HepG2 (cell line): Measurements from ENCODE around the gene C6orf132. TPM values are rescaled to one million over a fixed set of nuclear protein-coding genes. Genes with fewer than 3 reads are reported as not detected.

Source experiments
- BORCS8-MEF2B ChIP-seq: sonication (generic); formaldehyde crosslinking; IDR thresholded peaks from 2 replicates; pipeline ENCODE4 v1.8.0; 2022; ENCODE audit warnings: mild to moderate bottlenecking, missing genetic modification reagents
- CHCHD3 ChIP-seq: sonication (generic); formaldehyde crosslinking; IDR thresholded peaks from 2 replicates; pipeline ENCODE4 v1.8.0; 2022; ENCODE audit warnings: mild to moderate bottlenecking, missing genetic modification reagents, moderate library complexity
- ESRRA ChIP-seq: sonication (generic); formaldehyde crosslinking; IDR thresholded peaks from 2 replicates; pipeline ENCODE4 v1.5.1; 2020; ENCODE audit warnings: mild to moderate bottlenecking, low read depth, missing genetic modification reagents
- HOXA5 ChIP-seq: sonication (generic); formaldehyde crosslinking; IDR thresholded peaks from 2 replicates; pipeline ENCODE4 v1.4.0; 2020; ENCODE audit warnings: missing genetic modification reagents
- PHF21A ChIP-seq: sonication (generic); formaldehyde crosslinking; IDR thresholded peaks from 2 replicates; pipeline ENCODE4 v1.5.0; 2020; ENCODE audit warnings: mild to moderate bottlenecking, missing genetic modification reagents
- STAG1 ChIP-seq: sonication (generic); formaldehyde crosslinking; IDR thresholded peaks from 2 replicates; pipeline ENCODE4 v1.4.0; 2020; ENCODE audit warnings: missing genetic modification reagents
- TRIM22 ChIP-seq: fragments of 450-650 bp; IDR thresholded peaks from 2 replicates; pipeline ENCODE4 v1.6.1; 2017
- ZBTB14 ChIP-seq: sonication (generic); formaldehyde crosslinking; IDR thresholded peaks from 2 replicates; pipeline ENCODE4 v1.4.0; 2020; ENCODE audit warnings: missing genetic modification reagents
- ZBTB7B ChIP-seq: sonication (generic); formaldehyde crosslinking; IDR thresholded peaks from 2 replicates; pipeline ENCODE4 v1.4.0; 2020; ENCODE audit warnings: missing genetic modification reagents
- ZFP36 ChIP-seq: fragments of 150-350 bp; IDR thresholded peaks from 2 replicates; pipeline ENCODE4 v1.6.1; 2018; ENCODE audit warnings: borderline replicate concordance, low read length, low read depth; ENCODE audit not compliant: partially characterized antibody
- ZFX ChIP-seq: sonication (generic); formaldehyde crosslinking; IDR thresholded peaks from 2 replicates; pipeline ENCODE4 v1.4.0; 2020; ENCODE audit warnings: mild to moderate bottlenecking, low read depth, missing genetic modification reagents, moderate library complexity
- ZNF296 ChIP-seq: sonication (generic); formaldehyde crosslinking; conservative IDR thresholded peaks from 2 replicates; pipeline ENCODE4 v1.5.0; 2020; ENCODE audit warnings: mild to moderate bottlenecking, missing genetic modification reagents
- ZNF331 ChIP-seq: sonication (generic); formaldehyde crosslinking; IDR thresholded peaks from 2 replicates; pipeline ENCODE4 v1.4.0; 2020; ENCODE audit warnings: missing genetic modification reagents
- ZNF333 ChIP-seq: sonication (generic); formaldehyde crosslinking; IDR thresholded peaks from 2 replicates; pipeline ENCODE4 v1.4.0; 2020; ENCODE audit warnings: mild to moderate bottlenecking, missing genetic modification reagents, borderline replicate concordance
- ZNF788 ChIP-seq: sonication (generic); formaldehyde crosslinking; IDR thresholded peaks from 2 replicates; pipeline ENCODE4 v1.5.0; 2020; ENCODE audit warnings: mild to moderate bottlenecking, missing genetic modification reagents, borderline replicate concordance
- polyA plus RNA-seq, 8 experiments: library from polyadenylated mRNA; depleted of rRNA in 3 of 8; stranded (reverse) in 7 of 8; unstranded in 1 of 8; fragments of >200 nt; fragmentation: Illumina TruSeq in 4 of 8; extraction: Trizol in 4 of 8; gene quantifications; 2 replicates each; pipeline versions ENCODE4 v1.2.1 to v1.2.3, GENCODE V29; 2011 to 2016; ENCODE audit warnings: low read depth in 4 of 8, missing spikeins in 1 of 8, mixed read lengths in 1 of 8; ENCODE audit not compliant: insufficient read depth in 1 of 8
- total RNA-seq, 5 experiments: library from RNA; depleted of rRNA; stranded (reverse); fragments of >200 nt; fragmentation: Illumina TruSeq; extraction: Trizol; gene quantifications; 2 replicates each; pipeline ENCODE4 v1.2.3, GENCODE V29; 2016; ENCODE audit warnings: low read depth in 1 of 5
- TF ChIP-seq, protein P1 (sequence below): sonication (generic); formaldehyde crosslinking; IDR thresholded peaks from 2 replicates; pipeline ENCODE4; 2020; ENCODE audit warnings: missing genetic modification reagents, mild to moderate bottlenecking, borderline replicate concordance
- TF ChIP-seq, protein P2 (sequence below): IDR thresholded peaks from 2 replicates; pipeline ENCODE4 v1.6.1; 2016; ENCODE audit warnings: low read depth
- TF ChIP-seq, protein P3 (sequence below): IDR thresholded peaks from 2 replicates; pipeline ENCODE4 v1.4.0; 2020; ENCODE audit warnings: mild to moderate bottlenecking, missing genetic modification reagents

The C6orf132 gene
- total and polyA plus RNA-seq, 2 of the 13 experiments (the other 11 are each of a cell fraction or from before 2014, with no cell fraction given), result 0.78 to 3.0 TPM

DNA sequence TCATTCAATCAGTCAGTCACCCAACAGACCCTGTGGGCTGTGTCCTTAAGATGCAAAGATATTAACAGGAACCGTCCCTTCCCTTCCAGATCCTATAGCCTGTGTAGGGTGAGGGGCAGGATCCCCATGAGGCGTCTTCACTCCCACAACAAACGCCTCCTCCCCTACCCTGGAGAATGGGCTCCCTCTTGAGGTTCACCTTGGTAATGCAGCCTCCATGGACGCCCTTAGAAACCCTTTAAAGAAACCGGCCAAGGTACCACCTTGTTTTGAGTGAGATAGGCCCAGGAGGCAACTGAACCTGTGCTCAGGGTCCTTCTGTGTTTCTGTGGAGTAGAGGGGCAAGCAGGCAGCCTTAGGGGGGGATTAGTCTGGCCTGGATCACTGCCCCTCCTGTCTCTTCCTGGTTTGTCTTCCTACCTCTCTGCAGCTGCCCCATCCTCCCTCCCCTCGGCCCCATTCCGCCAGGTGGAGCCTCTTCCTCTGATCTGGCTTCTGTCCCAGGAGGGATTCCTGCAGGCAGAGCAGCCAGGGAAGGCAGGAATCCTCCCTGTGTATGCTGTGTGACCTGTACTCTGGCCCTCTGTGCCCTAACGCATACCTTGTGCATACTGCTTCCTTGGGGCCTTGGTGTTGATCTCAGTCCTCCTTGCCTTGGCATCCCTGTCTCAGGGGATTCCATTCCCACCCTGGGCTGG lies 24.2 kb upstream of the C6orf132 start (continued):
- TF ChIP-seq, protein P1, sequence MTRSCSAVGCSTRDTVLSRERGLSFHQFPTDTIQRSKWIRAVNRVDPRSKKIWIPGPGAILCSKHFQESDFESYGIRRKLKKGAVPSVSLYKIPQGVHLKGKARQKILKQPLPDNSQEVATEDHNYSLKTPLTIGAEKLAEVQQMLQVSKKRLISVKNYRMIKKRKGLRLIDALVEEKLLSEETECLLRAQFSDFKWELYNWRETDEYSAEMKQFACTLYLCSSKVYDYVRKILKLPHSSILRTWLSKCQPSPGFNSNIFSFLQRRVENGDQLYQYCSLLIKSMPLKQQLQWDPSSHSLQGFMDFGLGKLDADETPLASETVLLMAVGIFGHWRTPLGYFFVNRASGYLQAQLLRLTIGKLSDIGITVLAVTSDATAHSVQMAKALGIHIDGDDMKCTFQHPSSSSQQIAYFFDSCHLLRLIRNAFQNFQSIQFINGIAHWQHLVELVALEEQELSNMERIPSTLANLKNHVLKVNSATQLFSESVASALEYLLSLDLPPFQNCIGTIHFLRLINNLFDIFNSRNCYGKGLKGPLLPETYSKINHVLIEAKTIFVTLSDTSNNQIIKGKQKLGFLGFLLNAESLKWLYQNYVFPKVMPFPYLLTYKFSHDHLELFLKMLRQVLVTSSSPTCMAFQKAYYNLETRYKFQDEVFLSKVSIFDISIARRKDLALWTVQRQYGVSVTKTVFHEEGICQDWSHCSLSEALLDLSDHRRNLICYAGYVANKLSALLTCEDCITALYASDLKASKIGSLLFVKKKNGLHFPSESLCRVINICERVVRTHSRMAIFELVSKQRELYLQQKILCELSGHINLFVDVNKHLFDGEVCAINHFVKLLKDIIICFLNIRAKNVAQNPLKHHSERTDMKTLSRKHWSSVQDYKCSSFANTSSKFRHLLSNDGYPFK, result 0 out of 2 replicates have a peak, but pooled peaks have one; percentile 36
- peak; percentile 74; the same call in 1 of the 2 replicates for TF ChIP-seq HOXA5 (CRISPR knock-in tag)
- peak; percentile 74; the same call in 1 of the 2 replicates for TF ChIP-seq ZNF333 (CRISPR knock-in tag)
- TF ChIP-seq, protein P2, sequence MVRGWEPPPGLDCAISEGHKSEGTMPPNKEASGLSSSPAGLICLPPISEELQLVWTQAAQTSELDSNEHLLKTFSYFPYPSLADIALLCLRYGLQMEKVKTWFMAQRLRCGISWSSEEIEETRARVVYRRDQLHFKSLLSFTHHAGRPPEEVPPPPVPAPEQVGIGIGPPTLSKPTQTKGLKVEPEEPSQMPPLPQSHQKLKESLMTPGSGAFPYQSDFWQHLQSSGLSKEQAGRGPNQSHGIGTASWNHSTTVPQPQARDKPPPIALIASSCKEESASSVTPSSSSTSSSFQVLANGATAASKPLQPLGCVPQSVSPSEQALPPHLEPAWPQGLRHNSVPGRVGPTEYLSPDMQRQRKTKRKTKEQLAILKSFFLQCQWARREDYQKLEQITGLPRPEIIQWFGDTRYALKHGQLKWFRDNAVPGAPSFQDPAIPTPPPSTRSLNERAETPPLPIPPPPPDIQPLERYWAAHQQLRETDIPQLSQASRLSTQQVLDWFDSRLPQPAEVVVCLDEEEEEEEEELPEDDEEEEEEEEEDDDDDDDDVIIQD (CRISPR knock-in tag), result 0 out of 2 replicates have a peak, but pooled peaks have one; percentile 22
- TF ChIP-seq ESRRA (CRISPR knock-in tag), result 0 out of 2 replicates have a peak, but pooled peaks have one; percentile 43
- TF ChIP-seq TRIM22, result no peak
- TF ChIP-seq ZBTB7B (CRISPR knock-in tag), result peak; percentile 24; the same call in 1 of the 2 replicates
- TF ChIP-seq ZNF296 (CRISPR knock-in tag), result 0 out of 2 replicates have a peak, but pooled peaks have one; percentile 29
- 0 out of 2 replicates have a peak, but pooled peaks have one; percentile 27 for TF ChIP-seq BORCS8-MEF2B
- peak; percentile 92 for TF ChIP-seq STAG1 (CRISPR knock-in tag)
- peak; percentile 48; the same call in 1 of the 2 replicates for TF ChIP-seq ZNF788 (CRISPR knock-in tag)
- no peak for TF ChIP-seq ZNF331 (CRISPR knock-in tag)
- TF ChIP-seq, protein P3, sequence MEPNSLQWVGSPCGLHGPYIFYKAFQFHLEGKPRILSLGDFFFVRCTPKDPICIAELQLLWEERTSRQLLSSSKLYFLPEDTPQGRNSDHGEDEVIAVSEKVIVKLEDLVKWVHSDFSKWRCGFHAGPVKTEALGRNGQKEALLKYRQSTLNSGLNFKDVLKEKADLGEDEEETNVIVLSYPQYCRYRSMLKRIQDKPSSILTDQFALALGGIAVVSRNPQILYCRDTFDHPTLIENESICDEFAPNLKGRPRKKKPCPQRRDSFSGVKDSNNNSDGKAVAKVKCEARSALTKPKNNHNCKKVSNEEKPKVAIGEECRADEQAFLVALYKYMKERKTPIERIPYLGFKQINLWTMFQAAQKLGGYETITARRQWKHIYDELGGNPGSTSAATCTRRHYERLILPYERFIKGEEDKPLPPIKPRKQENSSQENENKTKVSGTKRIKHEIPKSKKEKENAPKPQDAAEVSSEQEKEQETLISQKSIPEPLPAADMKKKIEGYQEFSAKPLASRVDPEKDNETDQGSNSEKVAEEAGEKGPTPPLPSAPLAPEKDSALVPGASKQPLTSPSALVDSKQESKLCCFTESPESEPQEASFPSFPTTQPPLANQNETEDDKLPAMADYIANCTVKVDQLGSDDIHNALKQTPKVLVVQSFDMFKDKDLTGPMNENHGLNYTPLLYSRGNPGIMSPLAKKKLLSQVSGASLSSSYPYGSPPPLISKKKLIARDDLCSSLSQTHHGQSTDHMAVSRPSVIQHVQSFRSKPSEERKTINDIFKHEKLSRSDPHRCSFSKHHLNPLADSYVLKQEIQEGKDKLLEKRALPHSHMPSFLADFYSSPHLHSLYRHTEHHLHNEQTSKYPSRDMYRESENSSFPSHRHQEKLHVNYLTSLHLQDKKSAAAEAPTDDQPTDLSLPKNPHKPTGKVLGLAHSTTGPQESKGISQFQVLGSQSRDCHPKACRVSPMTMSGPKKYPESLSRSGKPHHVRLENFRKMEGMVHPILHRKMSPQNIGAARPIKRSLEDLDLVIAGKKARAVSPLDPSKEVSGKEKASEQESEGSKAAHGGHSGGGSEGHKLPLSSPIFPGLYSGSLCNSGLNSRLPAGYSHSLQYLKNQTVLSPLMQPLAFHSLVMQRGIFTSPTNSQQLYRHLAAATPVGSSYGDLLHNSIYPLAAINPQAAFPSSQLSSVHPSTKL, result peak; percentile 47; the same call in 1 of the 2 replicates
- peak; percentile 55; the same call in 1 of the 2 replicates for TF ChIP-seq ZFX
- TF ChIP-seq CHCHD3 (CRISPR knock-in tag), result no peak
- peak; percentile 23 for TF ChIP-seq ZFP36
- TF ChIP-seq PHF21A (CRISPR knock-in tag), result peak; percentile 32; the same call in 1 of the 2 replicates
- TF ChIP-seq ZBTB14 (CRISPR knock-in tag), result no peak
